ENCODE results near the gene PUM1. TPM values are rescaled to one million over a fixed set of nuclear protein-coding genes. Genes with fewer than 3 reads are reported as not detected.

The PUM1 gene
- polyA plus RNA-seq, 1 donor, result 140 TPM

- DNase-seq, result no peak
Measured at GRCh38 chr1:30906631-30907441, 158.7 kb downstream of the PUM1 start.

GRCh38 chr1:30905916-30906620 lies 159.4 kb downstream of the PUM1 start:
- no peak for DNase-seq

GRCh38 chr1:30905403-30905802 lies 160.1 kb downstream of the PUM1 start:
- DNase-seq, result no peak

GRCh38 chr1:30904962-30905335 lies 160.6 kb downstream of the PUM1 start:
- DNase-seq, result no peak

- no peak for DNase-seq
Measured at GRCh38 chr1:30904191-30904961, 161.1 kb downstream of the PUM1 start.

GRCh38 chr1:30903343-30904034 lies 162.0 kb downstream of the PUM1 start:
- DNase-seq, result no peak

GRCh38 chr1:30902593-30903290 lies 162.8 kb downstream of the PUM1 start:
- DNase-seq, result no peak

GRCh38 chr1:30901798-30902581 lies 163.5 kb downstream of the PUM1 start:
- DNase-seq, result no peak

GRCh38 chr1:30900931-30901560 lies 164.5 kb downstream of the PUM1 start:
- no peak for DNase-seq

GRCh38 chr1:30900486-30900885 lies 165.0 kb downstream of the PUM1 start:
- no peak for DNase-seq

GRCh38 chr1:30899577-30900389 lies 165.7 kb downstream of the PUM1 start:
- no peak for DNase-seq

GRCh38 chr1:30898031-30898815 lies 167.3 kb downstream of the PUM1 start:
- no peak for DNase-seq

GRCh38 chr1:30896905-30897304 lies 168.6 kb downstream of the PUM1 start:
- no peak for DNase-seq

GRCh38 chr1:30895944-30896660 lies 169.4 kb downstream of the PUM1 start:
- DNase-seq, result no peak

- no peak for DNase-seq
Measured at GRCh38 chr1:30895382-30895943, 170.1 kb downstream of the PUM1 start.

- DNase-seq, result no peak
Measured at GRCh38 chr1:30894508-30894973, 171.0 kb downstream of the PUM1 start.

GRCh38 chr1:30893776-30894507 lies 171.6 kb downstream of the PUM1 start:
- DNase-seq, result no peak

All from left kidney (tissue), 2 donors.